ENCODE data around the gene APEX1.
A peak's percentile ranks its signal among the peaks of the same experiment; 100 is the strongest.
"Not testable (repeated sequence)": the region's sequence is repeated elsewhere in the genome, so short reads cannot be mapped to it uniquely, and the experiment has no call there.

APEX1 gene

DNA sequence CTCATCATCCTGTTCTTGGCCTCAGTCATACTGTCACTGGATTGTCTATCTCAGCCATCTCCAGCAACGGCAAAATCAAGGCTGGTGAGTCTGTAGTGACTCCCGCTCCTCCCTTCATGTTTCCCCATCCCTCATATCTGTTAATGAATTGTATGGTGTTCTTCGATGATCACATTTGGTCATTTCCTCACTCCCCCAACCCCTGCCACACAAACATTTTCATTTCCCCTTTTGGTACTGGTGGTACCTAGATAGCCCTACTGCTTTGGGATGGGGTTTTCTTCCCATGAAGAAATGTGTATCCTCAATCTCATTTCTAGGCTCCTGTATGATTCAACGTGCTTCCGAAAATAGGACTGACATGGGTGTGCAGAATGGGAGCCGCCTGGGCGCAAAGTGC lies 16.4 kb upstream of the APEX1 start:
- Histone ChIP-seq H3K27me3 (ENCODE audit: low read depth, low read length) (no peaks in the 10 kb centered on the region), H3K36me3 (ENCODE audit: control insufficient read depth in 1 of 2, insufficient read depth in 2 of 2, low read length in 2 of 2) (no peaks in the 10 kb centered on the region), H3K4me3 (ENCODE audit: low read depth in 1 of 2, low read length in 2 of 2) (no peak overlapping the region), H3K27ac (ENCODE audit: low read length) (no peak overlapping the region), H3K4me1 (ENCODE audit: control insufficient read depth in 1 of 2, insufficient read depth in 2 of 2, low read length in 2 of 2) (peaks cover 0 to 9% of the 10 kb centered on the region in 2 donors), H3K9me3 (ENCODE audit: control insufficient read depth in 1 of 2, low read length in 2 of 2) (no peaks in the 10 kb centered on the region)

- H3K4me1 ChIP-seq (ENCODE audit: control insufficient read depth in 1 of 2, insufficient read depth in 2 of 2, low read length in 2 of 2), result no peaks in the 10 kb centered on the region
- no peak overlapping the region for H3K4me3 ChIP-seq (ENCODE audit: low read depth in 1 of 2, low read length in 2 of 2)
- H3K27me3 ChIP-seq (ENCODE audit: low read depth, low read length), result no peaks in the 10 kb centered on the region
- peaks cover 0 to 3% of the 10 kb centered on the region in 2 donors for H3K36me3 ChIP-seq (ENCODE audit: control insufficient read depth in 1 of 2, insufficient read depth in 2 of 2, low read length in 2 of 2)
- no peaks in the 10 kb centered on the region for H3K9me3 ChIP-seq (ENCODE audit: control insufficient read depth in 1 of 2, low read length in 2 of 2)
- no peak overlapping the region for H3K27ac ChIP-seq (ENCODE audit: low read length)
Observed at GRCh38 chr14:20440465-20440864, 14.6 kb upstream of the APEX1 start.

DNA sequence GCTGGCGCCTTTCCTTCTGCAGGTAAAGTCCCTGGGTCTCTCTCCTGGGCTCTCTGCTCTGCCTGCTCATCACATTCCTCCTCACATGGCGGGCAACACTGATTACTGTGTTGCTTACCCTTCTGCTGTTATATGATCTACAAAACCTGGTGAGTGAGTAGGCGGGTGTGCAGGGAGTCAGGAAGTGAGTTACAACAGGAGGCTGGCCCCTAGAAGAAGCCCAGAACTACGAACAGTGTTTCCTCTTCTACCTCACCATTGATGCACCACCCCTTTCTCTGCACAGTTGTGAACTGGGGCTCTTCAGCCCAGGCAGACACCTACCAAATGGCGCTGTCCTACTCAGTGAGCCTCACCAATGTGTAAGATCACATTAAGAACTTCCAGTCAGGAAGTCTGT lies 14.1 kb upstream of the APEX1 start:
- no peaks in the 10 kb centered on the region for H3K4me1 ChIP-seq (ENCODE audit: control insufficient read depth in 1 of 2, insufficient read depth in 2 of 2, low read length in 2 of 2)
- H3K9me3 ChIP-seq (ENCODE audit: control insufficient read depth in 1 of 2, low read length in 2 of 2), result no peaks in the 10 kb centered on the region
- peaks cover 0 to 7% of the 10 kb centered on the region in 2 donors for H3K36me3 ChIP-seq (ENCODE audit: control insufficient read depth in 1 of 2, insufficient read depth in 2 of 2, low read length in 2 of 2)
- no peak overlapping the region for H3K27ac ChIP-seq (ENCODE audit: low read length)
- H3K4me3 ChIP-seq (ENCODE audit: low read depth in 1 of 2, low read length in 2 of 2), result no peak overlapping the region
- H3K27me3 ChIP-seq (ENCODE audit: low read depth, low read length), result no peaks in the 10 kb centered on the region

DNA sequence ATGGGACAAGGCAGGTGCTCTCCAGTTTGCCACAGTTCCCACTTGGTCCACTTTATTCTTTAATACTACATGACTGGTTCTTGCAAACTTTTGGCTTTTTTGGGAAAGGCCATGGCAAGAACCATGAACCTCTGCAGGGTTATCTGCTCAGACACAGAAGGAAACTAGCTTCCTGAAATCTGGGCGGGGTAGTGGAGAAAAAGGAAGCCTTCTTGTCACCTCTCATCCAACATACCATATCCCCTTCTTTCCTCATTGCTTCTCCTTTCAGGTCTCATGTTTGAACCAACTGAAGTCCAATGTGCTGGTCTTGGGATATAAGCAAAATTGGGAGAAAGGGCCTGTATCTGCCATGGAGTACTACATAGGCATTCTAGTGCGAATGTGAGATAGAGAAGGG lies 13.6 kb upstream of the APEX1 start:
- no peak overlapping the region for H3K27ac ChIP-seq (ENCODE audit: low read length)

GRCh38 chr14:20443650-20444049 lies 11.4 kb upstream of the APEX1 start:
- H3K36me3 ChIP-seq (ENCODE audit: control insufficient read depth in 1 of 2, insufficient read depth in 2 of 2, low read length in 2 of 2), result peaks cover 23 to 34% of the 10 kb centered on the region in 2 donors

More for the DNA sequence above, 13.6 kb upstream of the APEX1 start:
- Histone ChIP-seq H3K9me3 (ENCODE audit: control insufficient read depth in 1 of 2, low read length in 2 of 2) (no peaks in the 10 kb centered on the region), H3K36me3 (ENCODE audit: control insufficient read depth in 1 of 2, insufficient read depth in 2 of 2, low read length in 2 of 2) (peaks cover under 1 to 13% of the 10 kb centered on the region in 2 donors), H3K4me1 (ENCODE audit: control insufficient read depth in 1 of 2, insufficient read depth in 2 of 2, low read length in 2 of 2) (no peaks in the 10 kb centered on the region), H3K4me3 (ENCODE audit: low read depth in 1 of 2, low read length in 2 of 2) (no peak overlapping the region), H3K27me3 (ENCODE audit: low read depth, low read length) (no peaks in the 10 kb centered on the region)

DNA sequence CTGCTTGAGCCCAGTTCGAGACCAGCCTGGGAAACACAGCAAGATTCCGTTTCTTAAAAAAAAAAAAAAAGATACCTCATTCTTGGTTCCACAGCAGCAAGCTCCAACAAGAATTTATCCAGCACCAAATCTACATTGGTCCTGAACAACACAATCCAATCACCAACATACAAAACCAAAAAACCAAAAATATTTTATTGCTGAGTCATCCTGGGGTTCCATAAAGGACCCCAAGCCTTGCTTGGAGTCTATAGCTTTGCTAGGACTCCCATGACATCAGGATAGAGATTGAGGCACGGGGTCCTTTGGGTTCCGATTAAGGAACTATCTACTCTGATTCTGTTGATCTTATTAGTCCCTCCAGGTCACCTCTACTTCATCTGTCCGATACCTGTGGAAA lies 8.1 kb upstream of the APEX1 start:
- Histone ChIP-seq H3K27me3 (ENCODE audit: low read depth, low read length) (no peaks in the 10 kb centered on the region), H3K36me3 (ENCODE audit: control insufficient read depth in 1 of 2, insufficient read depth in 2 of 2, low read length in 2 of 2) (peaks cover 43 to 63% of the 10 kb centered on the region in 2 donors), H3K4me1 (ENCODE audit: control insufficient read depth in 1 of 2, insufficient read depth in 2 of 2, low read length in 2 of 2) (no peaks in the 10 kb centered on the region), H3K9me3 (ENCODE audit: control insufficient read depth in 1 of 2, low read length in 2 of 2) (no peaks in the 10 kb centered on the region), H3K4me3 (ENCODE audit: low read depth in 1 of 2, low read length in 2 of 2) (no peak overlapping the region), H3K27ac (ENCODE audit: low read length) (no peak overlapping the region)

More at GRCh38 chr14:20443650-20444049, 11.4 kb upstream of the APEX1 start:
- not testable (repeated sequence) for H3K4me1 ChIP-seq (ENCODE audit: control insufficient read depth in 1 of 2, insufficient read depth in 2 of 2, low read length in 2 of 2); H3K9me3 ChIP-seq (ENCODE audit: control insufficient read depth in 1 of 2, low read length in 2 of 2); H3K4me3 ChIP-seq (ENCODE audit: low read depth in 1 of 2, low read length in 2 of 2); H3K27me3 ChIP-seq (ENCODE audit: low read depth, low read length); H3K27ac ChIP-seq (ENCODE audit: low read length)

DNA sequence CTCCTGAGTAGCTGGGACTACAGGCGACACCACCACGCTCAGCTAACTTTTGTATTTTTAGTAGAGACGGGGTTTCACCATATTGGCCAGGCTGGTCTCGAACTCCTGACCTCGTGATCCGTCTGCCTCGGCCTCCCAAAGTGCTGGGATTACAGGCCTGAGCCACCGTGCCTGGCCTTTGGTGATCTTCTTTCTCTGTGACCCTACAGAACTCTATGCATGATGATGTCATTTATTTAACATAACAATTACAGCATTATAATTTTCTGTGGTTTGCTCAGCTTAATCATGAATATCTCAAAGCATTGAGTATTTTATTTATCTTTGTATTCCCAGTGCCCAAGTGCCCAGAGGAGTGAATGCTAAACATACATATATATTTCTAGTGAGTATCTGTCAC lies 2.2 kb upstream of the APEX1 start:
- Histone ChIP-seq H3K4me1 (ENCODE audit: control insufficient read depth in 1 of 2, insufficient read depth in 2 of 2, low read length in 2 of 2) (peaks cover 10 to 29% of the 10 kb centered on the region in 2 donors), H3K36me3 (ENCODE audit: control insufficient read depth in 1 of 2, insufficient read depth in 2 of 2, low read length in 2 of 2) (peaks cover 48 to 57% of the 10 kb centered on the region in 2 donors)
- not testable (repeated sequence) for H3K27me3 ChIP-seq (ENCODE audit: low read depth, low read length); H3K27ac ChIP-seq (ENCODE audit: low read length); H3K9me3 ChIP-seq (ENCODE audit: control insufficient read depth in 1 of 2, low read length in 2 of 2); H3K4me3 ChIP-seq (ENCODE audit: low read depth in 1 of 2, low read length in 2 of 2)

GRCh38 chr14:20455355-20456300 lies 602 bp downstream of the APEX1 start:
- peak overlapping the region; percentile 92 to 98 for H3K4me3 ChIP-seq (ENCODE audit: low read depth in 1 of 2, low read length in 2 of 2)
- no peaks in the 10 kb centered on the region for H3K27me3 ChIP-seq (ENCODE audit: low read depth, low read length)
- H3K9me3 ChIP-seq (ENCODE audit: control insufficient read depth in 1 of 2, low read length in 2 of 2), result no peaks in the 10 kb centered on the region
- H3K36me3 ChIP-seq (ENCODE audit: control insufficient read depth in 1 of 2, insufficient read depth in 2 of 2, low read length in 2 of 2), result peaks cover 41 to 51% of the 10 kb centered on the region in 2 donors
- peak overlapping the region; percentile 98 for H3K27ac ChIP-seq (ENCODE audit: low read length)
- peaks cover 20 to 53% of the 10 kb centered on the region in 2 donors for H3K4me1 ChIP-seq (ENCODE audit: control insufficient read depth in 1 of 2, insufficient read depth in 2 of 2, low read length in 2 of 2)

- no peak overlapping the region for H3K27ac ChIP-seq (ENCODE audit: low read length)
- H3K9me3 ChIP-seq (ENCODE audit: control insufficient read depth in 1 of 2, low read length in 2 of 2), result no peaks in the 10 kb centered on the region
- H3K4me1 ChIP-seq (ENCODE audit: control insufficient read depth in 1 of 2, insufficient read depth in 2 of 2, low read length in 2 of 2), result peaks cover 21 to 54% of the 10 kb centered on the region in 2 donors
- no peaks in the 10 kb centered on the region for H3K27me3 ChIP-seq (ENCODE audit: low read depth, low read length)
- H3K4me3 ChIP-seq (ENCODE audit: low read depth in 1 of 2, low read length in 2 of 2), result no peak overlapping the region
- peaks cover 36 to 41% of the 10 kb centered on the region in 2 donors for H3K36me3 ChIP-seq (ENCODE audit: control insufficient read depth in 1 of 2, insufficient read depth in 2 of 2, low read length in 2 of 2)
Observed at GRCh38 chr14:20456971-20457370, 1.9 kb downstream of the APEX1 start.

- H3K9me3 ChIP-seq (ENCODE audit: control insufficient read depth in 1 of 2, low read length in 2 of 2), result no peaks in the 10 kb centered on the region
- peaks cover 32 to 38% of the 10 kb centered on the region in 2 donors for H3K36me3 ChIP-seq (ENCODE audit: control insufficient read depth in 1 of 2, insufficient read depth in 2 of 2, low read length in 2 of 2)
- H3K27me3 ChIP-seq (ENCODE audit: low read depth, low read length), result no peaks in the 10 kb centered on the region
- peaks cover 18 to 52% of the 10 kb centered on the region in 2 donors for H3K4me1 ChIP-seq (ENCODE audit: control insufficient read depth in 1 of 2, insufficient read depth in 2 of 2, low read length in 2 of 2)
- H3K4me3 ChIP-seq (ENCODE audit: low read depth in 1 of 2, low read length in 2 of 2), result no peak overlapping the region
- no peak overlapping the region for H3K27ac ChIP-seq (ENCODE audit: low read length)
Observed at GRCh38 chr14:20458031-20458789, 3.2 kb downstream of the APEX1 start.

DNA sequence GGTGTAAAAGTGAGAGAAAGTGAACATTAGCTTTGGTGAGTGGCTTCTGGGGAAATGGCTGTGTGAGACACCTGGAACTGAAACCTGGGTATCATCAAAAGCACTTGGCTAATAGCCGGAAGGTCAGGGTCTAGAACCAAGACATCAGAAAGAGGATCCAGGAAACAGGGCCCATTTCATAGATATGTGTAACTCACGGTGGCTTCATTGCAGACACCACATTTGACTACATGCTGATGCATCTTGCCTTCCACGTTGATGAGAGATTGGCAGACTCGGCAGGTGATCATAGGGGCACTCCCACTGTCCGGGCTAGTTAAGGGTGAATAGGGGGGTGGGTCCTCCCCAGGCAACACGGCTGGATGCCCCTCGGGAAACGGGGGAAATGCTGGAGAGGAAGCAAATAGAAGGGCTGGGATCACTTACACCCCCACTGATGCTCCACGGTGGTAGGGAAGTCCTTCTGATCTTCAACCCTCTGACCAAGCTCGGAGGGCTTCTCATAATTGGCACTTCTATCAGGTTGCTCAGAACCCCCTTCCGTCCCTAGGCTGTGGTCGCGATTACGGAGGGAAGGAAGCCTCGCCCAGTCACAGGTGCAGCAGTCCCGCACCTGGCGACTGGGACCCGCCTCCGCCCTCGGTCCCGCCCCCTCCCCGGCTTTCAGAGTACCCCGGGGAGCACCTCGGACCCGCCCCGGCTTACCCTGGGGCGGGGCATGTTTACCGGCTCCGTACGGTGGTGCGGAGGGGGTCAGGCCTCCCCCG lies 5.6 kb downstream of the APEX1 start:
- Histone ChIP-seq H3K27ac (ENCODE audit: low read length) (peak overlapping the region; percentile 80), H3K4me3 (ENCODE audit: low read depth in 1 of 2, low read length in 2 of 2) (peak overlapping the region; percentile 76 to 91), H3K9me3 (ENCODE audit: control insufficient read depth in 1 of 2, low read length in 2 of 2) (no peaks in the 10 kb centered on the region), H3K36me3 (ENCODE audit: control insufficient read depth in 1 of 2, insufficient read depth in 2 of 2, low read length in 2 of 2) (peaks cover 32 to 38% of the 10 kb centered on the region in 2 donors), H3K4me1 (ENCODE audit: control insufficient read depth in 1 of 2, insufficient read depth in 2 of 2, low read length in 2 of 2) (peaks cover 15 to 39% of the 10 kb centered on the region in 2 donors), H3K27me3 (ENCODE audit: low read depth, low read length) (no peaks in the 10 kb centered on the region)
